ENCODE results near the gene METTL13.

Gene METTL13

GRCh38 chr1:171741872-171742576, 39.4 kb upstream of the METTL13 start, which contains the start of gene VAMP4:
VAMP4 (minus strand) TSS chr1:171742065; CDS start chr1:171738414, 3,651 bp downstream.
- no peaks in the 10 kb centered on the region for H3K9me2 ChIP-seq (replicated peaks; ENCODE audit: insufficient read depth, low read length)
- no peaks in the 10 kb centered on the region for H3K9me3 ChIP-seq (replicated peaks; ENCODE audit: insufficient read depth, low read length)
- peaks cover 7% of the 10 kb centered on the region for H3K4me1 ChIP-seq (ENCODE audit: low read length)
- H3K27ac ChIP-seq (ENCODE audit: low read length), result peak within 1 kb of the TSS; percentile 86
- H3K79me2 ChIP-seq (ENCODE audit: low read length), result 0 out of 2 replicates have a peak, but pooled peaks cover 9% of the 10 kb centered on the region
- DNase-seq, result peak; percentile 93
- H3K36me3 ChIP-seq (replicated peaks; ENCODE audit: insufficient read depth, low read length), result no peaks in the 10 kb centered on the region
- TF ChIP-seq CTCF (IDR thresholded peaks at IDR 0.05; ENCODE audit: low read length) (no peak), EZH2 (optimal IDR thresholded peaks at IDR 0.05; ENCODE audit: low read depth, low read length) (no peak), EZH2phosphoT487 (IDR thresholded peaks at IDR 0.05; ENCODE audit: low read length) (no peak)
- H3F3A ChIP-seq (ENCODE audit: insufficient read depth, low read length), result peaks cover 8% of the 10 kb centered on the region
- peak within 1 kb of the TSS; percentile 96 for H3K4me3 ChIP-seq (ENCODE audit: low read length)
- H4K20me1 ChIP-seq (ENCODE audit: insufficient read depth, low read length), result no peaks in the 10 kb centered on the region
- H3K9ac ChIP-seq (ENCODE audit: low read length), result peak within 1 kb of the TSS; percentile 88
- peak within 1 kb of the TSS; percentile 83 for H3K4me2 ChIP-seq (ENCODE audit: low read depth, low read length)
- no peaks in the 10 kb centered on the region for H3K27me3 ChIP-seq (replicated peaks; ENCODE audit: insufficient read depth, low read length)
- H2AFZ ChIP-seq (ENCODE audit: low read length), result peak within 1 kb of the TSS; percentile 100

DNA sequence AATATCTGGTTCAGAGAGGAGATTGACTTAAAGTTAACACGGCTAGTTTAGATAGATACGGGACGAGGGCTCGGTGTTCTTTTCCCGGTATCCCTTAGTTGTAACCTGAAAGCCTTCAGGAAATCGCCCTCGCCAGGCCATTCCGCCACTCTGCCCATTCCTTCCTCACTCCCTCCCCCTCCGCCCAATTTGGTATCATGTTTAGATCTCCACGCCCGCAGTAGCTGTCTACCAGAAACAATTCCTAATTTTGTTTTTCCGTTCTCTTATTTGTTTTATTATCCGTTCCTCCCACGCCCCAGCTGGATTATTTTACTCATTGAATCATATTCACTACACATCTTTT, 38.9 kb upstream of the METTL13 start:
- H3K9ac ChIP-seq (ENCODE audit: low read length), result peak overlapping the region; percentile 88
- peaks cover 8% of the 10 kb centered on the region for H3F3A ChIP-seq (ENCODE audit: insufficient read depth, low read length)
- peak overlapping the region; percentile 100 for H2AFZ ChIP-seq (ENCODE audit: low read length)
- TF ChIP-seq CTCF (IDR thresholded peaks at IDR 0.05; ENCODE audit: low read length) (no peak), EZH2phosphoT487 (IDR thresholded peaks at IDR 0.05; ENCODE audit: low read length) (no peak), EZH2 (optimal IDR thresholded peaks at IDR 0.05; ENCODE audit: low read depth, low read length) (no peak)
- no peaks in the 10 kb centered on the region for H3K27me3 ChIP-seq (replicated peaks; ENCODE audit: insufficient read depth, low read length)
- H3K4me2 ChIP-seq (ENCODE audit: low read depth, low read length), result peak overlapping the region; percentile 83
- DNase-seq, result peak; percentile 15
- no peaks in the 10 kb centered on the region for H3K9me2 ChIP-seq (replicated peaks; ENCODE audit: insufficient read depth, low read length)
- 0 out of 2 replicates have a peak, but pooled peaks cover 9% of the 10 kb centered on the region for H3K79me2 ChIP-seq (ENCODE audit: low read length)
- H3K36me3 ChIP-seq (replicated peaks; ENCODE audit: insufficient read depth, low read length), result no peaks in the 10 kb centered on the region
- peak overlapping the region; percentile 86 for H3K27ac ChIP-seq (ENCODE audit: low read length)
- H4K20me1 ChIP-seq (ENCODE audit: insufficient read depth, low read length), result no peaks in the 10 kb centered on the region
- H3K4me1 ChIP-seq (ENCODE audit: low read length), result peaks cover 7% of the 10 kb centered on the region
- peak overlapping the region; percentile 96 for H3K4me3 ChIP-seq (ENCODE audit: low read length)
- H3K9me3 ChIP-seq (replicated peaks; ENCODE audit: insufficient read depth, low read length), result no peaks in the 10 kb centered on the region

- peak overlapping the region; percentile 96 for H3K4me3 ChIP-seq (ENCODE audit: low read length)
- H3K27me3 ChIP-seq (replicated peaks; ENCODE audit: insufficient read depth, low read length), result no peaks in the 10 kb centered on the region
- TF ChIP-seq EZH2 (optimal IDR thresholded peaks at IDR 0.05; ENCODE audit: low read depth, low read length), result no peak
- TF ChIP-seq EZH2phosphoT487 (IDR thresholded peaks at IDR 0.05; ENCODE audit: low read length), result no peak
- TF ChIP-seq CTCF (IDR thresholded peaks at IDR 0.05; ENCODE audit: low read length), result no peak
- peak overlapping the region; percentile 86; the same call in 1 of the 2 replicates for H3K27ac ChIP-seq (ENCODE audit: low read length)
- peaks cover 7% of the 10 kb centered on the region for H3K4me1 ChIP-seq (ENCODE audit: low read length)
- peak overlapping the region; percentile 100 for H2AFZ ChIP-seq (ENCODE audit: low read length)
- no peaks in the 10 kb centered on the region for H3K36me3 ChIP-seq (replicated peaks; ENCODE audit: insufficient read depth, low read length)
- H3K9ac ChIP-seq (ENCODE audit: low read length), result peak overlapping the region; percentile 88; the same call in 1 of the 2 replicates
- H3F3A ChIP-seq (ENCODE audit: insufficient read depth, low read length), result peaks cover 8% of the 10 kb centered on the region
- no peaks in the 10 kb centered on the region for H3K9me2 ChIP-seq (replicated peaks; ENCODE audit: insufficient read depth, low read length)
- 0 out of 2 replicates have a peak, but pooled peaks cover 9% of the 10 kb centered on the region for H3K79me2 ChIP-seq (ENCODE audit: low read length)
- H4K20me1 ChIP-seq (ENCODE audit: insufficient read depth, low read length), result no peaks in the 10 kb centered on the region
- peak overlapping the region; percentile 83 for H3K4me2 ChIP-seq (ENCODE audit: low read depth, low read length)
- no peaks in the 10 kb centered on the region for H3K9me3 ChIP-seq (replicated peaks; ENCODE audit: insufficient read depth, low read length)
- DNase-seq, result peak; percentile 16
Measured at GRCh38 chr1:171743081-171743870, 38.2 kb upstream of the METTL13 start.
